NCI-H2029 (cell line): ENCODE measurements around the gene YLPM1.
A peak's percentile ranks its signal among the peaks of the same experiment; 100 is the strongest.

ENCODE experiments used
- DNase-seq: peaks from one replicate; lab custom pipeline; 2025; lab: John Stamatoyannopoulos, UW

YLPM1 gene

GRCh38 chr14:74875941-74876913 lies 113.1 kb downstream of the YLPM1 start, which contains the start of gene PROX2:
TSS of gene PROX2 (minus strand) at chr14:74876145. CDS start at chr14:74863834, 12,311 bp downstream.
- DNase-seq = no peak

GRCh38 chr14:74879427-74880182 lies 116.5 kb downstream of the YLPM1 start:
- no peak for DNase-seq

GRCh38 chr14:74881431-74882102 lies 118.5 kb downstream of the YLPM1 start, which contains the start of gene DLST:
TSS of gene DLST (plus strand) at chr14:74881916. CDS start at chr14:74881954, 38 bp downstream.
- DNase-seq = peak; percentile 48

- no peak for DNase-seq
Measured at GRCh38 chr14:74882103-74882920, 119.2 kb downstream of the YLPM1 start.
